ENCODE data around the gene CRYBG2.

- TF ChIP-seq CTCF (IDR thresholded peaks at IDR 0.05): peak; percentile 83 to 95 (median 88)
- no peak for TF ChIP-seq POLR2A (IDR thresholded peaks at IDR 0.05)
Measured at GRCh38 chr1:26321315-26322041, 32.5 kb downstream of the CRYBG2 start.

Measured in tibial nerve (tissue), 3 donors.